ENCODE data around the gene OSM.

GRCh38 chr22:30289141-30289979 is 22.7 kb upstream of the OSM start, which contains the start of gene CASTOR1:
- TF ChIP-seq CTCF (IDR thresholded peaks at IDR 0.05) (peak in 2 of 4 experiments; percentile 19 to 28), POLR2A (IDR thresholded peaks at IDR 0.05) (peak; percentile 79 to 88)
